Osteocyte (in vitro differentiated cells): ENCODE data around the gene DNAJC18. TPM values are rescaled to one million over a fixed set of nuclear protein-coding genes. Genes with fewer than 3 reads are reported as not detected.

Experiments used
- DNase-seq: peaks from one replicate; pipeline ENCODE4 v3.0.0; 2021; ENCODE audit warnings: mixed read lengths; ENCODE audit not compliant: unreplicated experiment; ENCODE audit errors: extremely low spot score
- H3K27ac Mint-ChIP-seq: one replicate; pipeline ENCODE4 v1.8.0; 2021; ENCODE audit warnings: mild to moderate bottlenecking, mixed read lengths; ENCODE audit not compliant: unreplicated experiment
- H3K27me3 Mint-ChIP-seq: one replicate; pipeline ENCODE4 v1.8.0; 2021; ENCODE audit warnings: mixed read lengths; ENCODE audit not compliant: unreplicated experiment
- H3K36me3 Mint-ChIP-seq: one replicate; pipeline ENCODE4 v1.8.0; 2021; ENCODE audit warnings: mixed read lengths; ENCODE audit not compliant: unreplicated experiment
- H3K4me1 Mint-ChIP-seq: one replicate; pipeline ENCODE4 v1.8.0; 2021; ENCODE audit warnings: mixed read lengths; ENCODE audit not compliant: unreplicated experiment
- H3K4me3 Mint-ChIP-seq: one replicate; pipeline ENCODE4 v1.8.0; 2021; ENCODE audit warnings: mild to moderate bottlenecking, moderate library complexity, mixed read lengths; ENCODE audit not compliant: unreplicated experiment
- H3K9me3 Mint-ChIP-seq: one replicate; pipeline ENCODE4 v1.8.0; 2021; ENCODE audit warnings: mixed read lengths; ENCODE audit not compliant: unreplicated experiment
- CTCF ChIP-seq: fragments of 200-600 bp; sonication (generic); IDR thresholded peaks from 2 replicates; pipeline ENCODE4 v1.5.0; 2021; ENCODE audit warnings: antibody characterized with exemption, mild to moderate bottlenecking, moderate library complexity
- total RNA-seq: library from RNA; stranded (reverse); gene quantifications from 2 replicates; pipeline ENCODE4 v1.2.1, GENCODE V29; 2021

Gene DNAJC18
- total RNA-seq, 1 donor from 2014 or later = 32.7 TPM

DNA sequence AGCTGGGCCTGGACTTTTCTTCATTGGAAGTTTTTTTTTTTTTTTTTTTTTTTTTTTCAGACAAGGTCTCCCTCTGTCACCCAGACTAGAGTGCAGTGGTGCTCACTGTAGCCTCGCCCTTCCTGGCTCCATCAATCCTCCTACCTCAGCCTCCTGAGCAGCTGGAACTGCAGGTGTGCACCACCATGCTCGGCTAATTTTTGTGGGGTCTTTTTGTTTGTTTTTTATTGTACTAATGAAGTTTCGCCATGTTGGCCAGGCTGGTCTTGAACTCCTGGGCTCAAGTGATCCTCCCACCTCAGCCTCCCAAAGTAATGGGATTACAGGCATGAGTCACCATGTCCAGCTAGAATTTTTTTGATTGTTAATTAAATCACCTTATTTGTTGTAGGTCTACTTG lies 3.6 kb downstream of the DNAJC18 start:
- H3K36me3 Mint-ChIP-seq = peaks cover 22% of the 10 kb centered on the region
- TF ChIP-seq CTCF = no peak
- no peak overlapping the region for H3K27ac Mint-ChIP-seq
- DNase-seq = no peak
- H3K9me3 Mint-ChIP-seq = no peaks in the 10 kb centered on the region
- no peaks in the 10 kb centered on the region for H3K27me3 Mint-ChIP-seq
- H3K4me1 Mint-ChIP-seq = peaks cover 18% of the 10 kb centered on the region
- H3K4me3 Mint-ChIP-seq = no peak overlapping the region

DNA sequence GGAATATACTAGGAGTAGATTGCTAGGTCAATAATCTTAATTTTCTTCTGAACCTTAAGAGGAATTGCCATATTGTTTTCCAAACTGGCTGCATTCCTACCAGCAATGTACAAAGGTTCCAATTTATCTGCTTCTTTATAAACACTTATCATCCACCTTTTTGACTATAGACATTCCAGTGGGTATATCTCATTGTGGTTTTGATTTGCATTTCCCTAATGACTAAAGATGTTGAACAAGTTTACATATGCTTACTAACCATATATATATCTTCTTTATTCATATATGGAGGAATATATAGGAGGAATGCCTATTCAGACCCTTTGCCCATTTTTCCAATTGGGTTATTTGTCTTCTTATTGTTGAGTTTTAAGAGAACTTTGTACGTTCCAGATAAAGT lies 7.6 kb downstream of the DNAJC18 start:
- no peak overlapping the region for H3K27ac Mint-ChIP-seq
- no peaks in the 10 kb centered on the region for H3K4me1 Mint-ChIP-seq
- H3K4me3 Mint-ChIP-seq = no peak overlapping the region
- no peaks in the 10 kb centered on the region for H3K27me3 Mint-ChIP-seq
- no peaks in the 10 kb centered on the region for H3K9me3 Mint-ChIP-seq
- no peak for TF ChIP-seq CTCF
- H3K36me3 Mint-ChIP-seq = peaks cover 28% of the 10 kb centered on the region
- DNase-seq = no peak

- Mint-ChIP-seq H3K27me3 (no peaks in the 10 kb centered on the region), H3K4me1 (no peaks in the 10 kb centered on the region), H3K9me3 (no peaks in the 10 kb centered on the region), H3K27ac (no peak overlapping the region), H3K4me3 (no peak overlapping the region), H3K36me3 (peaks cover 30% of the 10 kb centered on the region)
- DNase-seq = no peak
- TF ChIP-seq CTCF = no peak
Observed at GRCh38 chr5:139430015-139430414, 9.3 kb downstream of the DNAJC18 start.

- H3K9me3 Mint-ChIP-seq = no peaks in the 10 kb centered on the region
- H3K27me3 Mint-ChIP-seq = no peaks in the 10 kb centered on the region
- TF ChIP-seq CTCF = no peak
- no peak overlapping the region for H3K4me3 Mint-ChIP-seq
- H3K27ac Mint-ChIP-seq = no peak overlapping the region
- peaks cover 28% of the 10 kb centered on the region for H3K36me3 Mint-ChIP-seq
- no peak for DNase-seq
- no peaks in the 10 kb centered on the region for H3K4me1 Mint-ChIP-seq
Observed at GRCh38 chr5:139426203-139426885, 13.0 kb downstream of the DNAJC18 start.

- no peak overlapping the region for H3K4me3 Mint-ChIP-seq
- no peaks in the 10 kb centered on the region for H3K4me1 Mint-ChIP-seq
- TF ChIP-seq CTCF = no peak
- peaks cover 32% of the 10 kb centered on the region for H3K36me3 Mint-ChIP-seq
- DNase-seq = no peak
- no peak overlapping the region for H3K27ac Mint-ChIP-seq
- H3K27me3 Mint-ChIP-seq = no peaks in the 10 kb centered on the region
- H3K9me3 Mint-ChIP-seq = no peaks in the 10 kb centered on the region
Observed at GRCh38 chr5:139425497-139425896, 13.8 kb downstream of the DNAJC18 start.
